Measurements from ENCODE around the gene SLC2A1.

DNA sequence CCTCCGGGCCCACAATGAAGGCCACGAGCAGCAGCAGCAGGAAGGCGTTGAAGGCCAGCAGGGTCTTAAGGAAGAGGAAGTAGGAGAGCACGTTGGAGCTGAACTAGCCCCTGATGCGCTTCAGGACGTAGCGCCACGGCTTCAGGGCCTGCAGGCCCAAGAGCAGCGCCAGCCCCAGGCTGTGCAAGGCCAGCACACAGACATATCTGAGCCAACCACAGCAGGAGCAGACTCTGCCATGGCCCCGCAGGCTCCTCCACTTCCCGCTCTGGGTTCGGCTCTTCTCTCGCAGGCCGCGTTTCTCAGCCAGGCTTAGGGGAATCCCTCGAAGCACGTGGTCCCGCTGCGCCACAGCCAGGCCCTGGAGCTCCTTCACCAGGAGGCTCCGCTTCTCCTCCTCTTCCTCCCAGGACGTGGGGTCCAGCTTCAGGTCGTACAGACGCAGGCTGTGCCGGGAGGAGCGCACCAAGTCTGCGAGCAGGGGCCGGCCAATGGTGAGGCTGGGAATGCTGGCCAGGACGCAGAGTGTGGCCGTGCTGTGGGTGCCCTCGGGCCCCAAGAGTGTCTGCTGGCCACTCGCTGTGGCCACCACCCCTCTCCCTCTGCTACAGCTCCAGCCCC is 70.5 kb downstream of the SLC2A1 start:
- TF ChIP-seq, protein P1, sequence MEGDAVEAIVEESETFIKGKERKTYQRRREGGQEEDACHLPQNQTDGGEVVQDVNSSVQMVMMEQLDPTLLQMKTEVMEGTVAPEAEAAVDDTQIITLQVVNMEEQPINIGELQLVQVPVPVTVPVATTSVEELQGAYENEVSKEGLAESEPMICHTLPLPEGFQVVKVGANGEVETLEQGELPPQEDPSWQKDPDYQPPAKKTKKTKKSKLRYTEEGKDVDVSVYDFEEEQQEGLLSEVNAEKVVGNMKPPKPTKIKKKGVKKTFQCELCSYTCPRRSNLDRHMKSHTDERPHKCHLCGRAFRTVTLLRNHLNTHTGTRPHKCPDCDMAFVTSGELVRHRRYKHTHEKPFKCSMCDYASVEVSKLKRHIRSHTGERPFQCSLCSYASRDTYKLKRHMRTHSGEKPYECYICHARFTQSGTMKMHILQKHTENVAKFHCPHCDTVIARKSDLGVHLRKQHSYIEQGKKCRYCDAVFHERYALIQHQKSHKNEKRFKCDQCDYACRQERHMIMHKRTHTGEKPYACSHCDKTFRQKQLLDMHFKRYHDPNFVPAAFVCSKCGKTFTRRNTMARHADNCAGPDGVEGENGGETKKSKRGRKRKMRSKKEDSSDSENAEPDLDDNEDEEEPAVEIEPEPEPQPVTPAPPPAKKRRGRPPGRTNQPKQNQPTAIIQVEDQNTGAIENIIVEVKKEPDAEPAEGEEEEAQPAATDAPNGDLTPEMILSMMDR (IDR thresholded peaks at IDR 0.05; ENCODE audit: poor library complexity): no peak
- TF ChIP-seq EZH2 (IDR thresholded peaks at IDR 0.05; ENCODE audit: borderline replicate concordance): no peak
